Measurements from ENCODE around the gene DSCAM.

Gene DSCAM

GRCh38 chr21:40765811-40766210 lies 81.1 kb downstream of the DSCAM start:
- DNase-seq, result peak; percentile 12

GRCh38 chr21:40760821-40761220 lies 86.1 kb downstream of the DSCAM start:
- peak; percentile 72 for DNase-seq

- DNase-seq, result no peak
These were observed 87.9 kb downstream of the DSCAM start for GRCh38 chr21:40759061-40759460.

GRCh38 chr21:40757366-40757765 lies 89.6 kb downstream of the DSCAM start:
- DNase-seq, result no peak

- DNase-seq, result no peak
These were observed 92.5 kb downstream of the DSCAM start for GRCh38 chr21:40754466-40754865.

- no peak for DNase-seq
These were observed 93.2 kb downstream of the DSCAM start for GRCh38 chr21:40753756-40754155.

- no peak for DNase-seq
These were observed 94.8 kb downstream of the DSCAM start for GRCh38 chr21:40752125-40752524.

GRCh38 chr21:40751221-40751620 lies 95.7 kb downstream of the DSCAM start:
- no peak for DNase-seq

- no peak for DNase-seq
These were observed 110.8 kb downstream of the DSCAM start for GRCh38 chr21:40736145-40736544.

- no peak for DNase-seq
These were observed 113.9 kb downstream of the DSCAM start for GRCh38 chr21:40733024-40733397.

- peak; percentile 89 for DNase-seq
These were observed 114.5 kb downstream of the DSCAM start for GRCh38 chr21:40732253-40733023.

- DNase-seq, result no peak
These were observed 115.8 kb downstream of the DSCAM start for GRCh38 chr21:40731206-40731605.

- DNase-seq, result no peak
These were observed 116.5 kb downstream of the DSCAM start for GRCh38 chr21:40730426-40730800.

GRCh38 chr21:40729761-40730425 lies 117.1 kb downstream of the DSCAM start:
- DNase-seq, result peak; percentile 29

GRCh38 chr21:40723966-40724365 lies 123.0 kb downstream of the DSCAM start:
- DNase-seq, result no peak

- no peak for DNase-seq
These were observed 123.6 kb downstream of the DSCAM start for GRCh38 chr21:40723317-40723716.

GRCh38 chr21:40719615-40720014 lies 127.3 kb downstream of the DSCAM start:
- DNase-seq, result no peak

GRCh38 chr21:40717028-40717427 lies 129.9 kb downstream of the DSCAM start:
- no peak for DNase-seq

GRCh38 chr21:40714536-40714935 lies 132.4 kb downstream of the DSCAM start:
- peak; percentile 63 for DNase-seq

GRCh38 chr21:40707656-40708244 lies 139.2 kb downstream of the DSCAM start:
- no peak for DNase-seq

GRCh38 chr21:40706806-40707655 lies 139.9 kb downstream of the DSCAM start:
- peak; percentile 65 for DNase-seq

GRCh38 chr21:40706176-40706575 lies 140.8 kb downstream of the DSCAM start:
- DNase-seq, result peak; percentile 6

- DNase-seq, result no peak
These were observed 142.8 kb downstream of the DSCAM start for GRCh38 chr21:40704141-40704540.
